H9 (cell line): ENCODE results near the gene MAGEB18. TPM values are rescaled to one million over a fixed set of nuclear protein-coding genes. Genes with fewer than 3 reads are reported as not detected.

ENCODE experiments used
- DNase-seq: peaks from one replicate; pipeline ENCODE4 v3.0.0-alpha.2; 2017
- H2AFZ ChIP-seq: one replicate; pipeline ENCODE4 v1.6.1; 2013; ENCODE audit warnings: mild to moderate bottlenecking, low read length, control low read depth, moderate library complexity
- H2AK5ac ChIP-seq: 2 replicates; pipeline ENCODE4 v1.6.1; 2013; ENCODE audit warnings: low read length, control low read depth, mixed read lengths; ENCODE audit not compliant: insufficient read length
- H2BK120ac ChIP-seq: one replicate; pipeline ENCODE4 v1.6.1; 2013; ENCODE audit warnings: low read depth, mild to moderate bottlenecking, low read length, control low read depth, inconsistent platforms; ENCODE audit not compliant: poor library complexity, severe bottlenecking
- H2BK12ac ChIP-seq: 2 replicates; pipeline ENCODE4 v1.6.1; 2013; ENCODE audit warnings: low read length, control low read depth, mixed read lengths, low read depth; ENCODE audit not compliant: insufficient read length
- H2BK15ac ChIP-seq: 2 replicates; pipeline ENCODE4 v1.6.1; 2013; ENCODE audit warnings: low read depth, low read length, control low read depth
- H2BK20ac ChIP-seq: one replicate; pipeline ENCODE4 v1.6.1; 2013; ENCODE audit warnings: low read depth, mild to moderate bottlenecking, low read length, control low read depth, inconsistent platforms; ENCODE audit not compliant: poor library complexity, severe bottlenecking
- H2BK5ac ChIP-seq: 2 replicates; pipeline ENCODE4 v1.6.1; 2013; ENCODE audit warnings: low read length, control low read depth, mixed read lengths; ENCODE audit not compliant: insufficient read length
- H3K14ac ChIP-seq: 2 replicates; pipeline ENCODE4 v1.6.1; 2013; ENCODE audit warnings: low read length, control low read depth; ENCODE audit not compliant: insufficient read depth
- H3K18ac ChIP-seq: 2 replicates; pipeline ENCODE4 v1.6.1; 2013; ENCODE audit warnings: low read depth, mild to moderate bottlenecking, mixed read lengths, low read length, control low read depth; ENCODE audit not compliant: insufficient read length
- H3K23ac ChIP-seq: 2 replicates; pipeline ENCODE4 v1.6.1; 2013; ENCODE audit warnings: low read length, control low read depth, mixed read lengths, low read depth; ENCODE audit not compliant: insufficient read length
- H3K23me2 ChIP-seq: 2 replicates; pipeline ENCODE4 v1.6.1; 2013; ENCODE audit warnings: low read depth, mild to moderate bottlenecking, mixed read lengths, low read length, control low read depth; ENCODE audit not compliant: insufficient read length, poor library complexity, severe bottlenecking
- H3K27ac ChIP-seq: 2 replicates; pipeline ENCODE4 v1.5.1; 2013; ENCODE audit warnings: low read length, control low read depth, mixed read lengths, low read depth; ENCODE audit not compliant: insufficient read length
- H3K27me3 ChIP-seq: 2 replicates; pipeline ENCODE4 v1.6.1; 2013; ENCODE audit warnings: low read length, control low read depth, inconsistent platforms; ENCODE audit not compliant: insufficient read depth
- H3K4ac ChIP-seq: 2 replicates; pipeline ENCODE4 v1.6.1; 2013; ENCODE audit warnings: low read depth, mild to moderate bottlenecking, control low read depth, inconsistent platforms, low read length, moderate library complexity
- H3K4me1 ChIP-seq: 2 replicates; pipeline ENCODE4 v1.6.1; 2013; ENCODE audit warnings: low read length, control low read depth, inconsistent platforms; ENCODE audit not compliant: insufficient read depth
- H3K4me2 ChIP-seq: 2 replicates; pipeline ENCODE4 v1.6.1; 2013; ENCODE audit warnings: low read length, control low read depth, mixed read lengths; ENCODE audit not compliant: insufficient read length, insufficient read depth
- H3K56ac ChIP-seq: 2 replicates; pipeline ENCODE4 v1.6.1; 2013; ENCODE audit warnings: low read depth, mild to moderate bottlenecking, mixed read lengths, low read length, control low read depth; ENCODE audit not compliant: insufficient read length
- H3K79me1 ChIP-seq: 2 replicates; pipeline ENCODE4 v1.6.1; 2013; ENCODE audit warnings: low read depth, mild to moderate bottlenecking, moderate library complexity, low read length, control low read depth, inconsistent platforms; ENCODE audit not compliant: insufficient read depth, poor library complexity, severe bottlenecking
- H3K79me2 ChIP-seq: 2 replicates; pipeline ENCODE4 v1.6.1; 2013; ENCODE audit warnings: low read length, control low read depth, inconsistent platforms; ENCODE audit not compliant: insufficient read depth
- H3K9ac ChIP-seq: 2 replicates; pipeline ENCODE4 v1.6.1; 2013; ENCODE audit warnings: low read length, control low read depth, mixed read lengths; ENCODE audit not compliant: insufficient read length; ENCODE audit errors: extremely low read depth
- H3K9me3 ChIP-seq: one replicate; pipeline ENCODE4 v1.6.1; 2013; ENCODE audit warnings: low read depth, low read length, inconsistent platforms; ENCODE audit not compliant: control insufficient read depth
- H3T11ph ChIP-seq: one replicate; pipeline ENCODE4 v1.6.1; 2013; ENCODE audit warnings: mild to moderate bottlenecking, low read length, control low read depth, inconsistent platforms
- H4K20me1 ChIP-seq: one replicate; pipeline ENCODE4 v1.6.1; 2013; ENCODE audit not compliant: control insufficient read depth, insufficient read length, insufficient read depth
- H4K5ac ChIP-seq: 2 replicates; pipeline ENCODE4 v1.6.1; 2013; ENCODE audit warnings: low read depth, mild to moderate bottlenecking, mixed read lengths, low read length, control low read depth; ENCODE audit not compliant: insufficient read length
- H4K8ac ChIP-seq: replicated peaks from 2 replicates; pipeline ENCODE4 v1.6.1; 2013; ENCODE audit warnings: low read length, control low read depth, mixed read lengths, low read depth; ENCODE audit not compliant: insufficient read length
- H4K91ac ChIP-seq: 2 replicates; pipeline ENCODE4 v1.6.1; 2013; ENCODE audit warnings: low read depth, mild to moderate bottlenecking, moderate library complexity, mixed read lengths, low read length, control low read depth; ENCODE audit not compliant: insufficient read length
- H3K27ac Mint-ChIP-seq, 3 experiments: 2 replicates in 2 of 3; 3 replicates in 1 of 3; pipeline ENCODE4 v1.8.0; 2020 to 2021; ENCODE audit warnings: mixed read lengths in 3 of 3, mild to moderate bottlenecking in 1 of 3, moderate library complexity in 1 of 3
- H3K27me3 Mint-ChIP-seq: 2 replicates; pipeline ENCODE4 v1.8.0; 2021; ENCODE audit warnings: low read depth, mild to moderate bottlenecking, moderate library complexity, mixed read lengths
- H3K36me3 Mint-ChIP-seq, 3 experiments: 2 replicates in 2 of 3; 3 replicates in 1 of 3; pipeline ENCODE4 v1.8.0; 2020 to 2021; ENCODE audit warnings: low read depth in 3 of 3, mixed read lengths in 3 of 3; ENCODE audit not compliant: insufficient read depth in 1 of 3
- H3K4me1 Mint-ChIP-seq, 2 experiments: 2 replicates each; pipeline ENCODE4 v1.8.0; 2020; ENCODE audit warnings: mixed read lengths in 2 of 2
- H3K4me3 Mint-ChIP-seq, 2 experiments: 2 replicates in 1 of 2; 3 replicates in 1 of 2; pipeline ENCODE4 v1.8.0; 2020 to 2021; ENCODE audit warnings: mild to moderate bottlenecking in 2 of 2, mixed read lengths in 2 of 2, moderate library complexity in 1 of 2
- H3K9me3 Mint-ChIP-seq, 2 experiments: 2 replicates in 1 of 2; 3 replicates in 1 of 2; pipeline ENCODE4 v1.8.0; 2020; ENCODE audit warnings: mild to moderate bottlenecking in 2 of 2, mixed read lengths in 2 of 2, moderate library complexity in 1 of 2
- WGBS: extraction: QIAGEN DNeasy Blood & Tissue Kit; methylation state at CpG from one replicate; pipeline ENCODE4 v1.1.7; 2013; ENCODE audit warnings: missing lambda C conversion rate, low lambda C conversion rate, mixed read lengths; ENCODE audit not compliant: insufficient read length; ENCODE audit errors: extremely low coverage; 5-methylcytosine and 5-hydroxymethylcytosine counted together
- long read RNA-seq: library from polyadenylated mRNA; unstranded; transcript quantifications from one replicate; pipeline ENCODE4 v2.0.0, GENCODE V29; 2020
- total RNA-seq: library from RNA; stranded (reverse); gene quantifications from 2 replicates; pipeline ENCODE4 v1.2.1, GENCODE V29; 2021
- TF ChIP-seq, protein P1 (sequence below): fragments of 200-600 bp; sonication (generic); conservative IDR thresholded peaks from 3 replicates; pipeline ENCODE4 v1.8.0; 2021; ENCODE audit warnings: antibody characterized with exemption, mild to moderate bottlenecking

The MAGEB18 gene
- not detected in 2 replicates for total RNA-seq
- long read RNA-seq = 0 reads

DNA sequence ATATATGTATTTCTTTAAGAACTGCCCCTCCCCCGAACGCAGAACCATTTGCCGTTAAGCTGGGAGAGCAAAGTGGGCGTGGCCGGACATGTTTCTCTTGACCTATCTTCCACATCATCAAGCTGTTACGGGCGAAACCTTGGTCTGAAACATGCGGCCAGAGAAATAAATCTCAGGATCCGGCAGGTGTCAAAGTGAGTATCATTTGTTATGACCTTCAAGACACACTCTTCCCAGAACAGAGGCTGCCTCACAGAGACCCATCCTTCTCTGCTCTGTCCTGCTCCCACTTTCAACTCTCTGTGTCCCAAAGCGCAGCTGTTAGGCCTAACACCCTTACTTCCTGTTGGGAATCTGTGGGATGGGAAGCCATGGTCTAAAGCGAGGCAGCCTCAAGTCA is at the start of gene MAGEB18:
Gene MAGEB18, plus strand, starts transcription at position 70 of the 400 bp plus-strand sequence. CDS start 643 bp downstream, outside the sequence.
- DNase-seq = no peak

More for the DNA sequence above, at the start of gene MAGEB18:
- H3K23ac ChIP-seq = no peak within 1 kb of the TSS
- H2AFZ ChIP-seq = no peak within 1 kb of the TSS
- no peak within 1 kb of the TSS for H3K56ac ChIP-seq
- no peaks in the 10 kb centered on the region for H3K79me1 ChIP-seq
- H4K91ac ChIP-seq = no peak within 1 kb of the TSS
- H3K27me3 ChIP-seq = no peaks in the 10 kb centered on the region
- no peaks in the 10 kb centered on the region for H3K23me2 ChIP-seq
- no peak within 1 kb of the TSS for H3K27ac ChIP-seq
- Mint-ChIP-seq H3K27ac (no peak within 1 kb of the TSS), H3K4me1 (no peaks in the 10 kb centered on the region), H3K4me3 (no peak within 1 kb of the TSS), H3K9me3 (peaks cover 65 to 66% of the 10 kb centered on the region in 2 experiments), H3K36me3 (peaks cover 0 to 13% (median 0%) of the 10 kb centered on the region in 3 experiments; a peak in 5 of 7 replicates), H3K27me3 (peaks cover 1% of the 10 kb centered on the region; the same call in 1 of the 2 replicates)
- no peaks in the 10 kb centered on the region for H3K79me2 ChIP-seq
- peaks cover 25% of the 10 kb centered on the region for H3K9me3 ChIP-seq
- H3K4me1 ChIP-seq = no peaks in the 10 kb centered on the region
- no peak within 1 kb of the TSS for H4K5ac ChIP-seq
- no peak within 1 kb of the TSS for H3K14ac ChIP-seq
- H4K8ac ChIP-seq = no peak within 1 kb of the TSS
- no peak within 1 kb of the TSS for H3K4me2 ChIP-seq
- no peak within 1 kb of the TSS for H3K18ac ChIP-seq
- H2BK20ac ChIP-seq = no peak within 1 kb of the TSS
- H2AK5ac ChIP-seq = no peak within 1 kb of the TSS
- H2BK120ac ChIP-seq = no peak within 1 kb of the TSS
- H3K4ac ChIP-seq = no peak within 1 kb of the TSS
- H2BK15ac ChIP-seq = no peak within 1 kb of the TSS
- no peak within 1 kb of the TSS for H2BK5ac ChIP-seq
- H3K9ac ChIP-seq = no peak within 1 kb of the TSS
- H2BK12ac ChIP-seq = no peak within 1 kb of the TSS
- no peak within 1 kb of the TSS for H3T11ph ChIP-seq
- H4K20me1 ChIP-seq = no peaks in the 10 kb centered on the region
- TF ChIP-seq, protein P1, sequence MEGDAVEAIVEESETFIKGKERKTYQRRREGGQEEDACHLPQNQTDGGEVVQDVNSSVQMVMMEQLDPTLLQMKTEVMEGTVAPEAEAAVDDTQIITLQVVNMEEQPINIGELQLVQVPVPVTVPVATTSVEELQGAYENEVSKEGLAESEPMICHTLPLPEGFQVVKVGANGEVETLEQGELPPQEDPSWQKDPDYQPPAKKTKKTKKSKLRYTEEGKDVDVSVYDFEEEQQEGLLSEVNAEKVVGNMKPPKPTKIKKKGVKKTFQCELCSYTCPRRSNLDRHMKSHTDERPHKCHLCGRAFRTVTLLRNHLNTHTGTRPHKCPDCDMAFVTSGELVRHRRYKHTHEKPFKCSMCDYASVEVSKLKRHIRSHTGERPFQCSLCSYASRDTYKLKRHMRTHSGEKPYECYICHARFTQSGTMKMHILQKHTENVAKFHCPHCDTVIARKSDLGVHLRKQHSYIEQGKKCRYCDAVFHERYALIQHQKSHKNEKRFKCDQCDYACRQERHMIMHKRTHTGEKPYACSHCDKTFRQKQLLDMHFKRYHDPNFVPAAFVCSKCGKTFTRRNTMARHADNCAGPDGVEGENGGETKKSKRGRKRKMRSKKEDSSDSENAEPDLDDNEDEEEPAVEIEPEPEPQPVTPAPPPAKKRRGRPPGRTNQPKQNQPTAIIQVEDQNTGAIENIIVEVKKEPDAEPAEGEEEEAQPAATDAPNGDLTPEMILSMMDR = no peak
- no CpG with 5 or more reads among the region's 11 CpGs for WGBS
